ENCODE data around the gene BIN1.

DNA sequence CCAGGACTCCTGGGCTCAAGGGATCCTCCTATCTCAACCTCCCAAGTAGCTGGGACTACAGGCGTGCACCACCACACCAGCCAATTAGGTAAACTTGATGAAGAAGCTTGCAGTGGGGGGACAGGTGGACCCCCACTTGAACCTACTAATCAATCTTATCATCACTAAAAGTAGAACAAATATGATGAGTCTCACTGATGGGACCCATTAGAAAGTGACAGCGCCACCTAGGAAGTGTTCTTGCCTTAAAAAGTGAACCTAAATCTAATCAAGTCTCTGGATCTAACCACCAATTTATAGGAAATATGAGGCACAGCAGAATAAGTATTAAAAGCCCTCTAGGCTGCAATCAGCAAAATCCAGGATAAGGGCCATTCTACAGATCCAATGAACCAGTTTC lies 79.2 kb downstream of the BIN1 start:
- TF ChIP-seq, protein P1, sequence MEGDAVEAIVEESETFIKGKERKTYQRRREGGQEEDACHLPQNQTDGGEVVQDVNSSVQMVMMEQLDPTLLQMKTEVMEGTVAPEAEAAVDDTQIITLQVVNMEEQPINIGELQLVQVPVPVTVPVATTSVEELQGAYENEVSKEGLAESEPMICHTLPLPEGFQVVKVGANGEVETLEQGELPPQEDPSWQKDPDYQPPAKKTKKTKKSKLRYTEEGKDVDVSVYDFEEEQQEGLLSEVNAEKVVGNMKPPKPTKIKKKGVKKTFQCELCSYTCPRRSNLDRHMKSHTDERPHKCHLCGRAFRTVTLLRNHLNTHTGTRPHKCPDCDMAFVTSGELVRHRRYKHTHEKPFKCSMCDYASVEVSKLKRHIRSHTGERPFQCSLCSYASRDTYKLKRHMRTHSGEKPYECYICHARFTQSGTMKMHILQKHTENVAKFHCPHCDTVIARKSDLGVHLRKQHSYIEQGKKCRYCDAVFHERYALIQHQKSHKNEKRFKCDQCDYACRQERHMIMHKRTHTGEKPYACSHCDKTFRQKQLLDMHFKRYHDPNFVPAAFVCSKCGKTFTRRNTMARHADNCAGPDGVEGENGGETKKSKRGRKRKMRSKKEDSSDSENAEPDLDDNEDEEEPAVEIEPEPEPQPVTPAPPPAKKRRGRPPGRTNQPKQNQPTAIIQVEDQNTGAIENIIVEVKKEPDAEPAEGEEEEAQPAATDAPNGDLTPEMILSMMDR (conservative IDR thresholded peaks at IDR 0.05; ENCODE audit: low read depth, low read length) = no peak
- TF ChIP-seq RAD21 (IDR thresholded peaks at IDR 0.05; ENCODE audit: low read length) (no peak), RFX5 (IDR thresholded peaks at IDR 0.05; ENCODE audit: low read depth, low read length) (no peak), POLR2A (IDR thresholded peaks at IDR 0.05; ENCODE audit: low read depth, low read length) (no peak), MXI1 (IDR thresholded peaks at IDR 0.05; ENCODE audit: borderline replicate concordance, low read depth, low read length) (no peak), BHLHE40 (IDR thresholded peaks at IDR 0.05; ENCODE audit: low read depth, low read length) (no peak), MAZ (IDR thresholded peaks at IDR 0.05; ENCODE audit: borderline replicate concordance, low read depth, low read length) (no peak), SMC3 (IDR thresholded peaks at IDR 0.05; ENCODE audit: low read depth, low read length) (no peak), CEBPB (IDR thresholded peaks at IDR 0.05; ENCODE audit: low read depth, low read length) (no peak), MAFK (IDR thresholded peaks at IDR 0.05; ENCODE audit: low read depth, low read length) (no peak), FOS (IDR thresholded peaks at IDR 0.05; ENCODE audit: low read depth, low read length) (no peak), NFE2L2 (IDR thresholded peaks at IDR 0.05; ENCODE audit: low read depth, low read length) (no peak)
- TF ChIP-seq, protein P2, sequence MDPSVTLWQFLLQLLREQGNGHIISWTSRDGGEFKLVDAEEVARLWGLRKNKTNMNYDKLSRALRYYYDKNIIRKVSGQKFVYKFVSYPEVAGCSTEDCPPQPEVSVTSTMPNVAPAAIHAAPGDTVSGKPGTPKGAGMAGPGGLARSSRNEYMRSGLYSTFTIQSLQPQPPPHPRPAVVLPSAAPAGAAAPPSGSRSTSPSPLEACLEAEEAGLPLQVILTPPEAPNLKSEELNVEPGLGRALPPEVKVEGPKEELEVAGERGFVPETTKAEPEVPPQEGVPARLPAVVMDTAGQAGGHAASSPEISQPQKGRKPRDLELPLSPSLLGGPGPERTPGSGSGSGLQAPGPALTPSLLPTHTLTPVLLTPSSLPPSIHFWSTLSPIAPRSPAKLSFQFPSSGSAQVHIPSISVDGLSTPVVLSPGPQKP (IDR thresholded peaks at IDR 0.05; ENCODE audit: borderline replicate concordance, low read depth, low read length) = no peak

Measured in IMR-90 (cell line).